Islet of Langerhans (tissue), 1 donor: ENCODE measurements around the gene TBC1D14.

ENCODE experiments used
- FAIRE-seq: peaks from one replicate; lab custom pipeline; 2011; peaks lifted over from hg19 to GRCh38; lab: Jason Lieb, UNC

TBC1D14 gene

GRCh38 chr4:7001271-7001670 is 91.6 kb downstream of the TBC1D14 start:
- FAIRE-seq = no peak

GRCh38 chr4:7002336-7002735 is 92.7 kb downstream of the TBC1D14 start:
- no peak for FAIRE-seq

- FAIRE-seq = no peak
Observed at GRCh38 chr4:7003176-7003878, 93.7 kb downstream of the TBC1D14 start.

GRCh38 chr4:7003879-7004240 is 94.2 kb downstream of the TBC1D14 start:
- FAIRE-seq = no peak

- FAIRE-seq = no peak
Observed at GRCh38 chr4:7004331-7004730, 94.7 kb downstream of the TBC1D14 start.

- no peak for FAIRE-seq
Observed at GRCh38 chr4:7005571-7005970, 95.9 kb downstream of the TBC1D14 start.

GRCh38 chr4:7006411-7006810 is 96.8 kb downstream of the TBC1D14 start:
- no peak for FAIRE-seq

- no peak for FAIRE-seq
Observed at GRCh38 chr4:7007142-7007907, 97.7 kb downstream of the TBC1D14 start.

- FAIRE-seq = no peak
Observed at GRCh38 chr4:7007944-7008343, 98.3 kb downstream of the TBC1D14 start.

- FAIRE-seq = no peak
Observed at GRCh38 chr4:7009564-7009963, 99.9 kb downstream of the TBC1D14 start.

GRCh38 chr4:7013175-7013574 is 103.5 kb downstream of the TBC1D14 start:
- no peak for FAIRE-seq

GRCh38 chr4:7014815-7015214 is 105.2 kb downstream of the TBC1D14 start:
- FAIRE-seq = no peak

- FAIRE-seq = no peak
Observed at GRCh38 chr4:7015383-7016035, 105.9 kb downstream of the TBC1D14 start.

GRCh38 chr4:7016086-7016485 is 106.5 kb downstream of the TBC1D14 start:
- no peak for FAIRE-seq

GRCh38 chr4:7016512-7016911 is 106.9 kb downstream of the TBC1D14 start:
- no peak for FAIRE-seq

- FAIRE-seq = no peak
Observed at GRCh38 chr4:7017446-7018048, 107.9 kb downstream of the TBC1D14 start.

GRCh38 chr4:7018281-7018680 is 108.7 kb downstream of the TBC1D14 start:
- no peak for FAIRE-seq

- no peak for FAIRE-seq
Observed at GRCh38 chr4:7019367-7019766, 109.7 kb downstream of the TBC1D14 start.

GRCh38 chr4:7020290-7020689 is 110.7 kb downstream of the TBC1D14 start:
- no peak for FAIRE-seq

GRCh38 chr4:7020856-7021255 is 111.2 kb downstream of the TBC1D14 start:
- FAIRE-seq = no peak

- FAIRE-seq = no peak
Observed at GRCh38 chr4:7021355-7021754, 111.7 kb downstream of the TBC1D14 start.

GRCh38 chr4:7021930-7022664 is 112.5 kb downstream of the TBC1D14 start:
- FAIRE-seq = no peak
